Heart right ventricle (tissue), 16 donors: Measurements from ENCODE around the gene HAND1. TPM values are rescaled to one million over a fixed set of nuclear protein-coding genes. Genes with fewer than 3 reads are reported as not detected.

Experiments used
- ATAC-seq, 8 donors: fragments of 200-7000 bp; cut with Tn5 transposase; one replicate each; pipeline ENCODE4 v1.9.1; 2020; ENCODE audit warnings: mild to moderate bottlenecking in 8 of 8, moderate library complexity in 8 of 8, moderate number of reproducible peaks in 1 of 8
- DNase-seq, 2 donors: peaks; one replicate each; pipeline ENCODE4 v3.0.0-alpha.2; 2020
- H3K27ac ChIP-seq, 10 donors: fragments of 200-600 bp; sonication (generic) in 2 of 10; one replicate each; pipeline versions ENCODE4 v1.5.0 to v1.8.0; 2020 to 2022; ENCODE audit warnings: mild to moderate bottlenecking in 3 of 10
- H3K27me3 ChIP-seq, 7 donors: fragments of 200-600 bp; one replicate each; pipeline ENCODE4 v1.8.0; 2021 to 2022; ENCODE audit warnings: mild to moderate bottlenecking in 2 of 7
- H3K36me3 ChIP-seq, 9 donors: fragments of 200-600 bp; sonication (generic) in 1 of 9; one replicate each; pipeline versions ENCODE4 v1.5.0 to v1.8.0; 2020 to 2022; ENCODE audit warnings: mild to moderate bottlenecking in 2 of 9
- H3K4me1 ChIP-seq, 9 donors: fragments of 200-600 bp; sonication (generic) in 1 of 9; one replicate each; pipeline versions ENCODE4 v1.5.0 to v1.8.0; 2020 to 2022; ENCODE audit warnings: mild to moderate bottlenecking in 4 of 9
- H3K4me3 ChIP-seq, 10 donors: fragments of 200-600 bp; sonication (generic) in 2 of 10; one replicate each; pipeline versions ENCODE4 v1.5.0 to v1.8.0; 2020 to 2022; ENCODE audit warnings: mild to moderate bottlenecking in 7 of 10, moderate library complexity in 2 of 10
- H3K9me3 ChIP-seq, 11 donors: fragments of 200-600 bp in 10 of 11; sonication (generic) in 2 of 11; one replicate each; pipeline versions ENCODE4 v1.5.0 to v1.8.0; 2013 to 2022; ENCODE audit warnings: mild to moderate bottlenecking in 2 of 11, control low read depth in 1 of 11, moderate library complexity in 1 of 11
- CTCF ChIP-seq, 9 donors: fragments of 200-600 bp; sonication (generic) in 2 of 9; IDR thresholded peaks; one replicate each; pipeline versions ENCODE4 v1.5.0 to v1.8.0; 2021 to 2022; ENCODE audit warnings: antibody characterized with exemption in 9 of 9, mild to moderate bottlenecking in 5 of 9, moderate library complexity in 1 of 9
- WGBS, 2 donors: extraction: QIAGEN DNeasy Blood & Tissue Kit; methylation state at CpG; one replicate each; pipeline ENCODE4 v1.1.7; 2013; ENCODE audit warnings: inconsistent platforms in 1 of 2; 5-methylcytosine and 5-hydroxymethylcytosine counted together
- intact Hi-C, 10 donors: fragments of 100-400 bp; cut with DNase I; formaldehyde crosslinking; loops; one replicate each; pipeline versions ENCODE4 v1.11.1 to v1.14.2; 2022
- polyA plus RNA-seq, 2 donors: library from polyadenylated mRNA; stranded (reverse); fragments of 200-250 nt; gene quantifications; one replicate each; pipeline ENCODE4 v1.2.3, GENCODE V29; 2013
- total RNA-seq, 10 donors: library from RNA; stranded (reverse); fragmentation: NEBNext Ultra II Directional in 3 of 10; extraction: Animal tissue kit (Norgen Biotek cat#: 25700) in 3 of 10; gene quantifications; one replicate each; pipeline versions ENCODE4 v1.2.1 to v1.2.4, GENCODE V29; 2021 to 2023
- donor health status: Arrhythmogenic right ventricular cardiomyopathy.
- donor health status: ischemic (EF 13 %, LVEDD 7.1; RV severe dilation, severe dysfunction).
- donor health status: healthy with polysubstance abuse.
- donor health status: DM: no; HTN: yes; CAD: no.
- donor health status: DM: no; HTN: no; CAD: no.
- donor health status: ischemic (EF 25% LVEDD 6.9; RV normal size, moderate dysfunction).
- donor health status: ischemic (EF 25% LVEDD 5.7; RV mildly dilated, moderate dysfunction).
- donor health status: healthy.
- donor health status: DM: yes; HTN: yes; CAD: no.
- donor health status: Ischemic cardiomyopathy.
- donor health status: ischemic (EF 35%, LVEDD 5.7; RV mildly dilated, moderate dysfunction).
- donor health status: nonischemic (EF 11% LVEDD 7.7; RV severe dilation, severe dysfunction).
- donor health status: DM: yes; HTN: yes; CAD: no.
- donor health status: PGD.
- donor health status: ischemic (EF 29% LVEDD 5.4; RV normal size, mild dysfunction).
- donor health status: nonischemic (EF 23%, LVEDD 6.1; RV moderate dilation, normal function).

Gene HAND1
- total and polyA plus RNA-seq, 12 donors: 16.8 to 33.0 (median 24.6) TPM

- 95 to 100% methylated on average over 4 of the region's 4 CpGs for WGBS, 2 donors
- Histone ChIP-seq H3K9me3 (no peaks in the 10 kb centered on the region), H3K4me1 (peaks cover 0 to 22% (median 17%) of the 10 kb centered on the region in 9 donors), H3K27me3 (no peaks in the 10 kb centered on the region), H3K36me3 (peaks cover 0 to 55% (median 28%) of the 10 kb centered on the region in 9 donors), H3K27ac (no peak overlapping the region), H3K4me3 (no peak overlapping the region)
- intact Hi-C loops: no loop called here
- no peak for TF ChIP-seq CTCF (IDR thresholded peaks at IDR 0.05)
- DNase-seq (no peak), ATAC-seq (no peak)
Observed at GRCh38 chr5:154460172-154460571, 17.9 kb downstream of the HAND1 start.

DNA sequence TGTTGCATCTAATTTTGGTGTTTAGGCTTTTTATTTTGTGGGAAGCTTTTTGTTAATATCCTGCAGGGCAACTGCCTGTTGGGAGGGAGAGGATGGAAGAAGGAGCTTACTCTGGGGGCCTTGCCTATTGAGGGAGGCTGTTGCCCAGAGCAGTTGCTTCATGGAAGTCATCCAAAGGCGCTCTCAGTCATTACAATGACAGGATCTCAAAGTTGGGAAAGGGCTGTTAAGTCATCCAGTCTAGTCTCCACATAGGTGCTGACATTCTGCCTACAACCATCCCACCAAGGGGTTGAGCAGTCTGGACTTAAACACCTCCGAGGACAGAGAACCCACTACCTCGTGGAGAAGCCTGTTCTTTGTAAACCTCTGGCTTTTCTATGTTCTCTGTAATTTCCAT lies 19.0 kb downstream of the HAND1 start:
- ATAC-seq: peak in 6 of 8 donors; percentile 32 to 69 (median 50)
- TF ChIP-seq CTCF (IDR thresholded peaks at IDR 0.05): no peak
- Histone ChIP-seq H3K27me3 (no peaks in the 10 kb centered on the region), H3K4me3 (no peak overlapping the region), H3K4me1 (peaks cover 0 to 22% (median 17%) of the 10 kb centered on the region in 9 donors), H3K27ac (no peak overlapping the region), H3K36me3 (peaks cover 0 to 67% (median 34%) of the 10 kb centered on the region in 9 donors), H3K9me3 (no peaks in the 10 kb centered on the region)
- WGBS, 2 donors: 47 to 58% methylated on average over 3 of the region's 3 CpGs
- intact Hi-C loops: no loop called here
- DNase-seq: no peak

- intact Hi-C loops: no loop called here
- Histone ChIP-seq H3K4me3 (no peak overlapping the region), H3K36me3 (peaks cover 0 to 84% (median 44%) of the 10 kb centered on the region in 9 donors), H3K27me3 (no peaks in the 10 kb centered on the region), H3K9me3 (no peaks in the 10 kb centered on the region), H3K27ac (no peak overlapping the region), H3K4me1 (peaks cover 0 to 22% (median 17%) of the 10 kb centered on the region in 9 donors)
- WGBS, 2 donors: 77 to 81% methylated on average over 3 of the region's 3 CpGs
- DNase-seq: no peak
- TF ChIP-seq CTCF (IDR thresholded peaks at IDR 0.05): no peak
- no peak for ATAC-seq
Observed at GRCh38 chr5:154456540-154456939, 21.5 kb downstream of the HAND1 start.

- TF ChIP-seq CTCF (IDR thresholded peaks at IDR 0.05): no peak
- H3K36me3 ChIP-seq: peaks cover 0 to 89% (median 47%) of the 10 kb centered on the region in 9 donors
- no peaks in the 10 kb centered on the region for H3K9me3 ChIP-seq
- intact Hi-C loops: no loop called here
- no peak overlapping the region for H3K4me3 ChIP-seq
- no peak for DNase-seq
- 83 to 84% methylated on average over 5 of the region's 5 CpGs for WGBS, 2 donors
- H3K4me1 ChIP-seq: peaks cover 0 to 22% (median 17%) of the 10 kb centered on the region in 9 donors
- H3K27ac ChIP-seq: no peak overlapping the region
- no peak for ATAC-seq
- no peaks in the 10 kb centered on the region for H3K27me3 ChIP-seq
Observed at GRCh38 chr5:154455585-154455984, 22.4 kb downstream of the HAND1 start.
